Heart left ventricle (tissue), 13 donors: ENCODE data around the gene PSMF1.
"Not testable (repeated sequence)": the region's sequence is repeated elsewhere in the genome, so short reads cannot be mapped to it uniquely, and the experiment has no call there.

Experiments
- POLR2A ChIP-seq, 2 donors: fragments of 450-650 bp; IDR thresholded peaks; one replicate each; pipeline ENCODE4 v1.6.1; 2017; ENCODE audit warnings: antibody characterized with exemption in 2 of 2, mild to moderate bottlenecking in 2 of 2, moderate library complexity in 2 of 2
- TF ChIP-seq, protein P1 (sequence below), 12 donors: fragments of 200-600 bp; sonication (generic) in 4 of 12; IDR thresholded peaks; one replicate each; pipeline versions ENCODE4 v1.5.0 to v1.8.0; 2018 to 2022; ENCODE audit warnings: antibody characterized with exemption in 12 of 12, mild to moderate bottlenecking in 5 of 12
- donor health status: ischemic (EF 13 %, LVEDD 7.1; RV severe dilation, severe dysfunction).
- donor health status: DM: no; HTN: yes; CAD: no.
- donor health status: DM: no; HTN: no; CAD: no.
- donor health status: ischemic (EF 25% LVEDD 6.9; RV normal size, moderate dysfunction).
- donor health status: ischemic (EF 25% LVEDD 5.7; RV mildly dilated, moderate dysfunction).
- donor health status: ischemic (EF 35%, LVEDD 5.7; RV mildly dilated, moderate dysfunction).
- donor health status: nonischemic (EF 11% LVEDD 7.7; RV severe dilation, severe dysfunction).
- donor health status: DM: yes; HTN: yes; CAD: no.
- donor health status: PGD.
- donor health status: ischemic (EF 29% LVEDD 5.4; RV normal size, mild dysfunction).
- donor health status: nonischemic (EF 23%, LVEDD 6.1; RV moderate dilation, normal function).

DNA sequence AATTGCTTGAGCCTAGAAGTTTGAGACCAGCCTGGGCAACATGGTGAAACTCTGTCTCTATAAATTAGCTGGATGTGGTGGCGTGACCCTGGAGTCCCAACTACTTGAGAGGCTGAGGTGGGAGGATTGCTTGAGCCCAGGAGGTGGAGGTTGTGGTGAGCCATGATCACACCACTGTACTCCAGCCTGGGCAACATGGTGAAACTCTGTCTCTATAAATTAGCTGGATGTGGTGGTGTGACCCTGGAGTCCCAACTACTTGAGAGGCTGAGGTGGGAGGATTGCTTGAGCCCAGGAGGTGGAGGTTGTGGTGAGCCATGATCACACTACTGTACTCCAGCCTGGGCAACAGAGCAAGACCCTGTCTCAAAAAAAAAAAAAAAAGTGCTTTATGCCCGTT, 31.4 kb downstream of the PSMF1 start:
- TF ChIP-seq, protein P1, sequence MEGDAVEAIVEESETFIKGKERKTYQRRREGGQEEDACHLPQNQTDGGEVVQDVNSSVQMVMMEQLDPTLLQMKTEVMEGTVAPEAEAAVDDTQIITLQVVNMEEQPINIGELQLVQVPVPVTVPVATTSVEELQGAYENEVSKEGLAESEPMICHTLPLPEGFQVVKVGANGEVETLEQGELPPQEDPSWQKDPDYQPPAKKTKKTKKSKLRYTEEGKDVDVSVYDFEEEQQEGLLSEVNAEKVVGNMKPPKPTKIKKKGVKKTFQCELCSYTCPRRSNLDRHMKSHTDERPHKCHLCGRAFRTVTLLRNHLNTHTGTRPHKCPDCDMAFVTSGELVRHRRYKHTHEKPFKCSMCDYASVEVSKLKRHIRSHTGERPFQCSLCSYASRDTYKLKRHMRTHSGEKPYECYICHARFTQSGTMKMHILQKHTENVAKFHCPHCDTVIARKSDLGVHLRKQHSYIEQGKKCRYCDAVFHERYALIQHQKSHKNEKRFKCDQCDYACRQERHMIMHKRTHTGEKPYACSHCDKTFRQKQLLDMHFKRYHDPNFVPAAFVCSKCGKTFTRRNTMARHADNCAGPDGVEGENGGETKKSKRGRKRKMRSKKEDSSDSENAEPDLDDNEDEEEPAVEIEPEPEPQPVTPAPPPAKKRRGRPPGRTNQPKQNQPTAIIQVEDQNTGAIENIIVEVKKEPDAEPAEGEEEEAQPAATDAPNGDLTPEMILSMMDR (IDR thresholded peaks at IDR 0.05), result not testable (repeated sequence)
- TF ChIP-seq POLR2A (IDR thresholded peaks at IDR 0.05), result not testable (repeated sequence)
